ENCODE data around the gene TP53INP2. TPM values are rescaled to one million over a fixed set of nuclear protein-coding genes. Genes with fewer than 3 reads are reported as not detected.
"Not testable (repeated sequence)": the region's sequence is repeated elsewhere in the genome, so short reads cannot be mapped to it uniquely, and the experiment has no call there.

The TP53INP2 gene
- polyA plus RNA-seq, 4 donors: 12.8 to 14.7 (median 13.6) TPM

- DNase-seq (ENCODE audit: low read depth in 4 of 4, low spot score in 3 of 4): no peak
Measured at GRCh38 chr20:34720266-34720665, 16.1 kb downstream of the TP53INP2 start.

GRCh38 chr20:34722560-34722959, 18.4 kb downstream of the TP53INP2 start:
- DNase-seq (ENCODE audit: low read depth in 4 of 4, low spot score in 3 of 4): not testable (repeated sequence)

DNA sequence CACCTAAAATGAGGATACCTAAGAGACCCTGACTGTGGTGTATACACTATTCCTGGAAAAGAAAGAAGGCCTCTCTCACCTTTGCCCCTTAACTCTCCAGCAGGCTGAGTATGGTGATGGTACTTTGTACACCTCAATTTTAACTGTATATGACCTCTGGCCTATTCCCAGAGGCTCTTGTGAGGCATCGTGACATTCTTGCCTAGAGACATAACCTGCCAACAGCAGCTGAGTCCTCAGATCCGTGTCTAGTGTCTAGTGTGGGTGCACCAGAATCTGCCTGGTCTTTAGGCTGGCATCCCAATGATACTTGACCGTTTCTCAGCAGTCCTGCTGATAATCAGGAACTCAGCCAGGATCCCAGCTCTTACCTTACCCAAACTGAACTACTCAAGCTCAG, 20.0 kb downstream of the TP53INP2 start:
- DNase-seq (ENCODE audit: low read depth in 4 of 4, low spot score in 3 of 4): no peak

DNA sequence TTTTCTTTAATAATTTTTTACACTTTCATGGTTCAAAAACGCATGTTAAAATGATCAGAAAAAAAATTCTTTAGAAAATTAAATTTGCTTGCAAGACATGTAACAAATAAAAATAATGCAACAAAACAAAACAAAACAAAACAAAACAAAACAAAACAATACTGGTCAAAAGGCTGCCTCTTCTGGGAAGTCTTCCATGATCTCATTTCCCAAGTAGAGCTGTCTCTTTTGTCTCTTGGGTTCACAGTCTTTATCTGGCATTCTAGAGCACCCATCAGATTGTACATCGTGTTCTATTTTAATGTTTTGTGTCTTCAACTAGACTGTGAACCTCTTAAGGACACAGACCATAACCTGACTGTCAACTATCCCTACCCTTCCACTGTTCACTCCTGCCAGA, 25.3 kb downstream of the TP53INP2 start:
- no peak for DNase-seq (ENCODE audit: low read depth in 4 of 4, low spot score in 3 of 4)

DNA sequence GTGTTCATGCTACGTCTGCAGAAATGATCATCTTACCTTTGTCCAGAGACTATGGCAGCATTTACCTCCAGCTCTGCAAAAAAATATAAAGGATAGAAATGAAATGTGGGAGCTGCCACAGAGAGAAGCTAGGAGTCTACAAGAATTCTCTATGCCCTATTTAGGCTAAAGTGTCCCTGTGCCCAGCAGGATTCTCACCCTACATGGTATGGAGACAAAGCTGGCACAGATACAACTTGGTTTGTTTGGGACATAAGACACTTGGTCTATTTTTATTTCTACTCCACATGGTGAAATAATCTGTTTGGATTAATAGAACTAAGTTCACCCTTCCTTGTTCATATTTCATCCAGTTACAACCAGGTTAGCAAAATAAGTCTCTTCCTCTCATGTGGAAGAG, 28.4 kb downstream of the TP53INP2 start:
- no peak for DNase-seq (ENCODE audit: low read depth in 4 of 4, low spot score in 3 of 4)

- DNase-seq (ENCODE audit: low read depth in 4 of 4, low spot score in 3 of 4): no peak
Measured at GRCh38 chr20:34736106-34736735, 32.1 kb downstream of the TP53INP2 start.

- no peak for DNase-seq (ENCODE audit: low read depth in 4 of 4, low spot score in 3 of 4)
Measured at GRCh38 chr20:34743039-34743438, 38.9 kb downstream of the TP53INP2 start.

DNA sequence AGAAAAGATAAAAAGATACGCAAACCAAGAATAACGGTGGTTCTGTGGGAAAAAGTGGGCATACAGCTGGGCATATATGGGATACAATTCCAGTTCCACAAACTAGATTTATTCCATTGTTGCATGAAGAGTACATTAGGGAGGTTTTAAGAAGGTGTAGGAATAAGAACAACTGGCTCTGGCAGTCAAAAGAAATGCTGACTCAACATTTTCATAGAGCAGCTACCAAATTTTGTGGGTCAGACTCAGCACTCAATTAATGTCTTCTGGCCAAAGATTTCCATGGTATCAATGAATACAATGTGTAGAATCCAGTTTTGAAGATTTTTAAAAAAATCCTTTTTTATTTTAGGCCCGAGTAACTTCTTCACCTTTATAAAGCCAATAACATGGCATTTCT, 40.2 kb downstream of the TP53INP2 start:
- no peak for DNase-seq (ENCODE audit: low read depth in 4 of 4, low spot score in 3 of 4)

- no peak for DNase-seq (ENCODE audit: low read depth in 4 of 4, low spot score in 3 of 4)
Measured at GRCh38 chr20:34744847-34745246, 40.7 kb downstream of the TP53INP2 start.

- no peak for DNase-seq (ENCODE audit: low read depth in 4 of 4, low spot score in 3 of 4)
Measured at GRCh38 chr20:34746674-34747073, 42.5 kb downstream of the TP53INP2 start.

DNA sequence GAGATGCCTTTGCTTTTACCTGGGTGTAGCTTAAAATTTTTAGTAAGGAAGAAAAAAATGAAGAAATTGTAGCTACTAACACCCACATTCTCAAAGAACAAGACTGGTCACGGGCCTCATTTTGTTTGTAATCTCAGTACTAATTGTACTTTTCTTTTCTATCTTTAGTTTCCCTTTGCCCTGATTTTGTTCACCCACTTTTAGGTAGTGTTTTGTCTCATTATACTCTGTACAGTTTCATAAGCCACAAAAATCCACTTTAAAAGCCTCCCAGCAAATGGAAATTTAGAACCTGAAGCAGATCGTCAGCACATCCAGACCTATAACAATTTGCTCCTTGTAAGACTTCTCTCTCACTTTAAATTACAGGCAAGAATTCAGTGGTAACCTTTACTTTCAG, 43.3 kb downstream of the TP53INP2 start:
- DNase-seq (ENCODE audit: low read depth in 4 of 4, low spot score in 3 of 4): no peak

GRCh38 chr20:34748709-34749108, 44.6 kb downstream of the TP53INP2 start:
- DNase-seq (ENCODE audit: low read depth in 4 of 4, low spot score in 3 of 4): no peak

DNA sequence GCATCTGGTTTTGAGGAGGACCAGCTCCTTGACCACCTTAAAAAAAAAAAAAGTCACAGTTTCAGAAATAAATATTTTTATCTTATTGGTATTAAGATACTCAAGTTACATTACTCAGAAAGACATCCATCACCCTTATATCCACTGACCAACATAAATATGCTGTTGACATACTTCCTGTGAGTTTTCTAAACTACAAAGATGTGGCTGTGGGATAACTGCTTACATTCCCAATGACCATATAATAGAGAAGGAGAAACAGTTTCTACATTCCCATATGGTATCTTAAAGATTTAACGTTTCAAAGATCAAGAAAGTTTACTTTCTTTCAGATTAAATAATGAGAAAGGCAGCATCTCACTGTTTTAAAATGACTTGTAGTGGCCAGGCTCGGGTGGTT, 46.3 kb downstream of the TP53INP2 start:
- no peak for DNase-seq (ENCODE audit: low read depth in 4 of 4, low spot score in 3 of 4)

DNA sequence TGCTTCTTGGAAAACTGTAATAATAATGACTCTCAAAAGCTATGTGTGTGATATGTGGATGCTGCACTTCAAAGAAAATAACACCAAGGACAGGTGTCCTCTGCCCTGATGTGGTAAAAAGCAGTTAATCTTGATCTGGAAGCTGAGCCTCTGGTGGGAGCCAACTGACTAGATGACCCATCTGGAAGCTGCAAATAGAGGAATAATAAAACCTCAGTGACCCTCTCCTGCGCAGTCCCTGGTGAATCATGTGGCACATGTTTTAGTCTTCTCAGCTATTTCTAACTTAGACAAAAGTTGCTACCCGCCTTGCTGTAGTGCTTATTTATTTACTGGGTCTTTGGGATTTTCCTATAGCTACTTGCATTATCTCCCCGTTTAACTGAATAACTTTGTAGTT, 47.3 kb downstream of the TP53INP2 start:
- DNase-seq (ENCODE audit: low read depth in 4 of 4, low spot score in 3 of 4): no peak

GRCh38 chr20:34753706-34754461, 49.7 kb downstream of the TP53INP2 start:
- no peak for DNase-seq (ENCODE audit: low read depth in 4 of 4, low spot score in 3 of 4)

DNA sequence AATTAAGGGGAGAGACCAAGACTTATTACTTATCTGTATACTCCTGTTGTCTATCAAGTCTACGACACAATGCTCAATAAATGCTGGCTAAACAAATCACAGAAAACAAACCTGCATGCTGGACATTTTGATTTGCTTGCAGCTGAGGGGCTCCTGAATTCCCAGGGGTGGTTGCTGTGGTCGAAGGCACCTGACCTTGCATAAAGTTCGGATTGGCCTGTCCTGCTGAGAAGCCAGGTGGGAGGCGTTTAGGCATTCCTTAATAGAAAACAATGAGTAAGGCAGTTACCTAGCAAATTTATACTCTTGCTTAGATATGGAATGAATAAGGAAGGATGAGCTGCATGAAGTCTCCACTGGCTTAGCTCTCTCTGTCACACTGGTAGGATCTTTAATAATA, 50.5 kb downstream of the TP53INP2 start:
- DNase-seq (ENCODE audit: low read depth in 4 of 4, low spot score in 3 of 4): no peak

GRCh38 chr20:34755367-34755766, 51.2 kb downstream of the TP53INP2 start:
- DNase-seq (ENCODE audit: low read depth in 4 of 4, low spot score in 3 of 4): no peak

DNA sequence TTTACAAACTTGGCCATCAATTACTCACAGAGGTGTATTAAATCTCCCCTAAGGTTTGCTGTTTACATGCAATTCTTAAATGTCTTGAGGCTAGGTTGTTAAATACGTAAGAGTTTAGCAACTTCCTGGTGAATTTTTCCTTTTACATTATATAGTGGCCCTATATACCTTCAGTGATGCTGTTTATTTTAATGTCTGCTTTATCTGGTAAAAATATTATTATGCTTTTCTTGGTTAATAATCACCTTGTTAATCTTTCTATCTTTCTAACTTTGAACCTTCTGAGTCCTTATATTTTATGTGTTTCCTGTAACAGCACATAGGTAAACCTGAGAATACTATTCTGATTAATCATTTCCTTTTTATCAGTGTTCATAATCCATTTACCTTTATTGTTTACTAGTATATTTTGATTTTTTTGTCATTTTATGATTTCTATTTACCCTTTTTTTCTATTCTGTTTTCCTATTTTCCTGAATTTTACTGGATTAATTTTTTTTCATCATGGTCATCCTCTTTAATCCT, 57.9 kb downstream of the TP53INP2 start:
- no peak for DNase-seq (ENCODE audit: low read depth in 4 of 4, low spot score in 3 of 4)

Measured in right renal pelvis (tissue), 4 donors.